ENCODE data around the gene PRIMPOL. TPM values are rescaled to one million over a fixed set of nuclear protein-coding genes. Genes with fewer than 3 reads are reported as not detected.

Gene PRIMPOL
- total RNA-seq, 1 donor from 2014 or later: 12.3 TPM

GRCh38 chr4:184712322-184712721, 62.8 kb downstream of the PRIMPOL start:
- Mint-ChIP-seq H3K4me1 (ENCODE audit: unreplicated experiment) (no peaks in the 10 kb centered on the region), H3K36me3 (ENCODE audit: low read depth, unreplicated experiment) (no peaks in the 10 kb centered on the region)
- no peak for TF ChIP-seq CTCF (IDR thresholded peaks at IDR 0.05; ENCODE audit: unreplicated experiment)

GRCh38 chr4:184713887-184714286, 64.3 kb downstream of the PRIMPOL start:
- no peak for DNase-seq (ENCODE audit: low spot score)
- H3K4me3 Mint-ChIP-seq (ENCODE audit: unreplicated experiment): no peak overlapping the region
- no peak for TF ChIP-seq CTCF (IDR thresholded peaks at IDR 0.05; ENCODE audit: unreplicated experiment)
- H3K27ac Mint-ChIP-seq (ENCODE audit: unreplicated experiment): no peak overlapping the region
- H3K4me1 Mint-ChIP-seq (ENCODE audit: unreplicated experiment): peaks cover 6% of the 10 kb centered on the region
- H3K9me3 Mint-ChIP-seq (ENCODE audit: unreplicated experiment): no peaks in the 10 kb centered on the region
- peaks cover 1% of the 10 kb centered on the region for H3K27me3 Mint-ChIP-seq (ENCODE audit: unreplicated experiment)
- H3K36me3 Mint-ChIP-seq (ENCODE audit: low read depth, unreplicated experiment): peaks cover 6% of the 10 kb centered on the region

More at GRCh38 chr4:184712322-184712721, 62.8 kb downstream of the PRIMPOL start:
- Mint-ChIP-seq H3K27ac (ENCODE audit: unreplicated experiment) (no peak overlapping the region), H3K27me3 (ENCODE audit: unreplicated experiment) (no peaks in the 10 kb centered on the region), H3K4me3 (ENCODE audit: unreplicated experiment) (no peak overlapping the region), H3K9me3 (ENCODE audit: unreplicated experiment) (no peaks in the 10 kb centered on the region)
- DNase-seq (ENCODE audit: low spot score): no peak

- no peak for DNase-seq (ENCODE audit: low spot score)
- Mint-ChIP-seq H3K27ac (ENCODE audit: unreplicated experiment) (no peak overlapping the region), H3K27me3 (ENCODE audit: unreplicated experiment) (peaks cover 1% of the 10 kb centered on the region), H3K4me3 (ENCODE audit: unreplicated experiment) (no peak overlapping the region), H3K36me3 (ENCODE audit: low read depth, unreplicated experiment) (peaks cover 6% of the 10 kb centered on the region), H3K4me1 (ENCODE audit: unreplicated experiment) (peaks cover 7% of the 10 kb centered on the region), H3K9me3 (ENCODE audit: unreplicated experiment) (no peaks in the 10 kb centered on the region)
- no peak for TF ChIP-seq CTCF (IDR thresholded peaks at IDR 0.05; ENCODE audit: unreplicated experiment)
These were observed 66.0 kb downstream of the PRIMPOL start for GRCh38 chr4:184715526-184715925.

GRCh38 chr4:184719407-184719806, 69.9 kb downstream of the PRIMPOL start:
- peaks cover 13% of the 10 kb centered on the region for H3K36me3 Mint-ChIP-seq (ENCODE audit: low read depth, unreplicated experiment)
- H3K9me3 Mint-ChIP-seq (ENCODE audit: unreplicated experiment): no peaks in the 10 kb centered on the region
- H3K27me3 Mint-ChIP-seq (ENCODE audit: unreplicated experiment): peaks cover 1% of the 10 kb centered on the region
- H3K4me3 Mint-ChIP-seq (ENCODE audit: unreplicated experiment): no peak overlapping the region
- no peak for DNase-seq (ENCODE audit: low spot score)
- no peak overlapping the region for H3K27ac Mint-ChIP-seq (ENCODE audit: unreplicated experiment)
- no peak for TF ChIP-seq CTCF (IDR thresholded peaks at IDR 0.05; ENCODE audit: unreplicated experiment)
- H3K4me1 Mint-ChIP-seq (ENCODE audit: unreplicated experiment): peaks cover 7% of the 10 kb centered on the region

GRCh38 chr4:184721254-184721653, 71.7 kb downstream of the PRIMPOL start:
- no peak overlapping the region for H3K4me3 Mint-ChIP-seq (ENCODE audit: unreplicated experiment)
- no peak overlapping the region for H3K27ac Mint-ChIP-seq (ENCODE audit: unreplicated experiment)
- peaks cover 1% of the 10 kb centered on the region for H3K27me3 Mint-ChIP-seq (ENCODE audit: unreplicated experiment)
- peaks cover 7% of the 10 kb centered on the region for H3K4me1 Mint-ChIP-seq (ENCODE audit: unreplicated experiment)
- no peaks in the 10 kb centered on the region for H3K9me3 Mint-ChIP-seq (ENCODE audit: unreplicated experiment)
- peaks cover 13% of the 10 kb centered on the region for H3K36me3 Mint-ChIP-seq (ENCODE audit: low read depth, unreplicated experiment)
- no peak for DNase-seq (ENCODE audit: low spot score)
- TF ChIP-seq CTCF (IDR thresholded peaks at IDR 0.05; ENCODE audit: unreplicated experiment): no peak

All from endothelial cell (in vitro differentiated cells).